CD14-positive monocyte (primary cell): Measurements from ENCODE around the gene DNAH14. TPM values are rescaled to one million over a fixed set of nuclear protein-coding genes. Genes with fewer than 3 reads are reported as not detected.

Experiments used
- DNase-seq, 3 donors: peaks; one replicate each; pipeline ENCODE4 v3.0.0-alpha.2; 2011 to 2022
- H2AFZ ChIP-seq: 2 replicates; pipeline ENCODE4 v1.6.0; 2012; ENCODE audit warnings: mild to moderate bottlenecking, low read depth, low read length, inconsistent platforms; ENCODE audit not compliant: insufficient read depth, poor library complexity, severe bottlenecking
- H3K27ac ChIP-seq, 2 donors: 1 replicate in 1 of 2; 2 replicates in 1 of 2; pipeline ENCODE4 v1.5.1; 2012 to 2013; ENCODE audit warnings: low read length in 2 of 2, control low read depth in 1 of 2, inconsistent platforms in 1 of 2, low read depth in 1 of 2, mild to moderate bottlenecking in 1 of 2
- H3K27me3 ChIP-seq, 2 donors: one replicate each; pipeline versions ENCODE4 v1.6.0 to v1.6.1; 2011 to 2013; ENCODE audit warnings: low read length in 2 of 2; ENCODE audit not compliant: control insufficient read depth in 2 of 2, insufficient read depth in 2 of 2
- H3K36me3 ChIP-seq, 2 donors: replicated peaks in 1 of 2; 1 replicate in 1 of 2; 2 replicates in 1 of 2; pipeline versions ENCODE4 v1.5.1 to v1.6.1; 2012 to 2013; ENCODE audit warnings: low read length in 2 of 2, control low read depth in 1 of 2, inconsistent platforms in 1 of 2, mild to moderate bottlenecking in 1 of 2; ENCODE audit not compliant: insufficient read depth in 2 of 2, control insufficient read depth in 1 of 2
- H3K4me1 ChIP-seq, 2 donors: 1 replicate in 1 of 2; 2 replicates in 1 of 2; pipeline versions ENCODE4 v1.5.1 to v1.6.1; 2012 to 2013; ENCODE audit warnings: low read length in 2 of 2, control low read depth in 1 of 2, inconsistent platforms in 1 of 2, mild to moderate bottlenecking in 1 of 2, moderate library complexity in 1 of 2; ENCODE audit not compliant: insufficient read depth in 2 of 2, control insufficient read depth in 1 of 2
- H3K4me2 ChIP-seq: replicated peaks from 2 replicates; pipeline ENCODE3; 2012; ENCODE audit warnings: low read length, moderate library complexity, mild to moderate bottlenecking; ENCODE audit not compliant: poor library complexity, severe bottlenecking; ENCODE audit errors: extremely low read depth
- H3K4me3 ChIP-seq, 3 experiments: fragments of 200-600 bp in 1 of 3; sonication (generic) in 1 of 3; replicated peaks in 1 of 3; 1 replicate in 2 of 3; 2 replicates in 1 of 3; pipeline ENCODE4 v1.5.1; 2011 to 2013; ENCODE audit warnings: low read length in 3 of 3, mild to moderate bottlenecking in 3 of 3, control low read depth in 2 of 3, low read depth in 2 of 3, inconsistent platforms in 1 of 3, moderate library complexity in 1 of 3
- H3K79me2 ChIP-seq: 2 replicates; pipeline ENCODE4 v1.6.0; 2012; ENCODE audit warnings: mild to moderate bottlenecking, control low read depth, inconsistent platforms, low read length, moderate library complexity; ENCODE audit not compliant: insufficient read depth
- H3K9ac ChIP-seq: 2 replicates; pipeline ENCODE4 v1.6.0; 2017; ENCODE audit warnings: low read length, mild to moderate bottlenecking; ENCODE audit not compliant: insufficient read depth, poor library complexity, severe bottlenecking
- H3K9me3 ChIP-seq, 2 donors: replicated peaks in 1 of 2; 1 replicate in 1 of 2; 2 replicates in 1 of 2; pipeline versions ENCODE4 v1.5.1 to v1.6.1; 2012 to 2013; ENCODE audit warnings: low read length in 2 of 2, control low read depth in 1 of 2; ENCODE audit not compliant: control insufficient read depth in 1 of 2, insufficient read depth in 1 of 2
- H4K20me1 ChIP-seq: 2 replicates; pipeline ENCODE4 v1.6.0; 2012; ENCODE audit warnings: mild to moderate bottlenecking, low read length, control low read depth, moderate library complexity; ENCODE audit not compliant: insufficient read depth
- H3K27ac Mint-ChIP-seq, 7 donors: one replicate each; pipeline ENCODE4 v1.8.0; 2020; ENCODE audit warnings: mild to moderate bottlenecking in 7 of 7, mixed read lengths in 7 of 7, moderate library complexity in 6 of 7, inconsistent platforms in 2 of 7
- H3K27me3 Mint-ChIP-seq, 3 donors: one replicate each; pipeline ENCODE4 v1.8.0; 2021 to 2022; ENCODE audit warnings: low read depth in 3 of 3, mild to moderate bottlenecking in 3 of 3, mixed read lengths in 3 of 3, moderate library complexity in 3 of 3, inconsistent platforms in 1 of 3
- H3K36me3 Mint-ChIP-seq, 2 donors: one replicate each; pipeline ENCODE4 v1.8.0; 2020; ENCODE audit warnings: mixed read lengths in 2 of 2, inconsistent platforms in 1 of 2, mild to moderate bottlenecking in 1 of 2
- H3K4me1 Mint-ChIP-seq: one replicate; pipeline ENCODE4 v1.8.0; 2020; ENCODE audit warnings: mild to moderate bottlenecking, mixed read lengths
- H3K4me3 Mint-ChIP-seq, 2 donors: one replicate each; pipeline ENCODE4 v1.8.0; 2020; ENCODE audit warnings: mild to moderate bottlenecking in 2 of 2, mixed read lengths in 2 of 2, moderate library complexity in 1 of 2
- H3K9me3 Mint-ChIP-seq, 7 donors: one replicate each; pipeline ENCODE4 v1.8.0; 2020 to 2022; ENCODE audit warnings: mixed read lengths in 7 of 7, mild to moderate bottlenecking in 6 of 7, moderate library complexity in 6 of 7, inconsistent platforms in 2 of 7
- CTCF ChIP-seq: fragments of 200-600 bp; IDR thresholded peaks from one replicate; pipeline ENCODE4 v1.8.0; 2022; ENCODE audit warnings: antibody characterized with exemption, mild to moderate bottlenecking
- WGBS: methylation state at CpG from one replicate; pipeline ENCODE4 v1.1.5; 2013; ENCODE audit warnings: missing lambda C conversion rate; ENCODE audit not compliant: insufficient coverage; 5-methylcytosine and 5-hydroxymethylcytosine counted together
- intact Hi-C, 2 donors: fragments of 100-400 bp; cut with micrococcal nuclease; formaldehyde crosslinking; loops; one replicate each; pipeline versions ENCODE4 v1.15.0 to v1.15.1; 2023
- polyA plus RNA-seq, 3 donors: library from polyadenylated mRNA; depleted of rRNA in 1 of 3; unstranded in 2 of 3; stranded (reverse) in 1 of 3; fragments of 300-500 nt in 2 of 3; fragments of >200 nt in 1 of 3; fragmentation: Illumina TruSeq in 2 of 3; gene quantifications; 1 replicate in 2 of 3; 2 replicates in 1 of 3; pipeline ENCODE4 v1.2.3, GENCODE V29; 2012 to 2021

Gene DNAH14
- polyA plus RNA-seq, 3 donors = 0.83 TPM; not detected in 2

- no peaks in the 10 kb centered on the region for H4K20me1 ChIP-seq
- no peak overlapping the region for H3K27ac ChIP-seq
- no peak overlapping the region for H3K4me3 ChIP-seq
- peaks cover 0 to 1% (median 0%) of the 10 kb centered on the region in 3 donors for H3K27me3 Mint-ChIP-seq
- intact Hi-C loops = no loop called here
- no peak overlapping the region for H3K4me3 Mint-ChIP-seq
- no peaks in the 10 kb centered on the region for H3K4me1 Mint-ChIP-seq
- H3K4me2 ChIP-seq = no peak overlapping the region
- no peak for DNase-seq
- H3K9me3 Mint-ChIP-seq = peaks cover 0 to 6% (median 2%) of the 10 kb centered on the region in 7 donors
- peaks cover 4 to 13% of the 10 kb centered on the region in 2 donors for H3K9me3 ChIP-seq
- no peak for TF ChIP-seq CTCF
- no peak overlapping the region for H3K27ac Mint-ChIP-seq
- H3K4me1 ChIP-seq = no peaks in the 10 kb centered on the region
- H3K36me3 Mint-ChIP-seq = no peaks in the 10 kb centered on the region
- H2AFZ ChIP-seq = no peak overlapping the region
- no peaks in the 10 kb centered on the region for H3K27me3 ChIP-seq
- WGBS = 38% methylated on average over 1 of the region's 1 CpG
- H3K79me2 ChIP-seq = no peaks in the 10 kb centered on the region
- no peak overlapping the region for H3K9ac ChIP-seq
- H3K36me3 ChIP-seq = no peaks in the 10 kb centered on the region
Measured at GRCh38 chr1:225114354-225114990, 185.0 kb downstream of the DNAH14 start.

- no peaks in the 10 kb centered on the region for H3K36me3 ChIP-seq
- H3K4me3 Mint-ChIP-seq = no peak overlapping the region
- H3K9ac ChIP-seq = no peak overlapping the region
- H3K4me3 ChIP-seq = no peak overlapping the region
- no peaks in the 10 kb centered on the region for H3K27me3 Mint-ChIP-seq
- no peaks in the 10 kb centered on the region for H3K27me3 ChIP-seq
- DNase-seq = no peak
- H3K79me2 ChIP-seq = no peaks in the 10 kb centered on the region
- no peak overlapping the region for H3K27ac ChIP-seq
- no peaks in the 10 kb centered on the region for H3K36me3 Mint-ChIP-seq
- no peak overlapping the region for H2AFZ ChIP-seq
- no peak overlapping the region for H3K4me2 ChIP-seq
- H3K4me1 Mint-ChIP-seq = no peaks in the 10 kb centered on the region
- no peak overlapping the region for H3K27ac Mint-ChIP-seq
- H3K4me1 ChIP-seq = no peaks in the 10 kb centered on the region
- TF ChIP-seq CTCF = no peak
- peaks cover 0 to 2% (median 0%) of the 10 kb centered on the region in 7 donors for H3K9me3 Mint-ChIP-seq
- intact Hi-C loops = no loop called here
- 81% methylated on average over 2 of the region's 3 CpGs for WGBS
- H3K9me3 ChIP-seq = peaks cover 0 to 2% of the 10 kb centered on the region in 2 donors
- H4K20me1 ChIP-seq = no peaks in the 10 kb centered on the region
Measured at GRCh38 chr1:225119307-225119706, 189.8 kb downstream of the DNAH14 start.
